GM19023 (cell line): ENCODE data around the gene CNPY4.
A peak's percentile ranks its signal among the peaks of the same experiment; 100 is the strongest.

Experiments used
- ATAC-seq: cut with Tn5 transposase; IDR thresholded peaks from one replicate; pipeline ENCODE4 v1.9.1; 2021; ENCODE audit warnings: mild to moderate bottlenecking, moderate library complexity; ENCODE audit not compliant: unreplicated experiment

The CNPY4 gene, protein sequence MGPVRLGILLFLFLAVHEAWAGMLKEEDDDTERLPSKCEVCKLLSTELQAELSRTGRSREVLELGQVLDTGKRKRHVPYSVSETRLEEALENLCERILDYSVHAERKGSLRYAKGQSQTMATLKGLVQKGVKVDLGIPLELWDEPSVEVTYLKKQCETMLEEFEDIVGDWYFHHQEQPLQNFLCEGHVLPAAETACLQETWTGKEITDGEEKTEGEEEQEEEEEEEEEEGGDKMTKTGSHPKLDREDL

DNA sequence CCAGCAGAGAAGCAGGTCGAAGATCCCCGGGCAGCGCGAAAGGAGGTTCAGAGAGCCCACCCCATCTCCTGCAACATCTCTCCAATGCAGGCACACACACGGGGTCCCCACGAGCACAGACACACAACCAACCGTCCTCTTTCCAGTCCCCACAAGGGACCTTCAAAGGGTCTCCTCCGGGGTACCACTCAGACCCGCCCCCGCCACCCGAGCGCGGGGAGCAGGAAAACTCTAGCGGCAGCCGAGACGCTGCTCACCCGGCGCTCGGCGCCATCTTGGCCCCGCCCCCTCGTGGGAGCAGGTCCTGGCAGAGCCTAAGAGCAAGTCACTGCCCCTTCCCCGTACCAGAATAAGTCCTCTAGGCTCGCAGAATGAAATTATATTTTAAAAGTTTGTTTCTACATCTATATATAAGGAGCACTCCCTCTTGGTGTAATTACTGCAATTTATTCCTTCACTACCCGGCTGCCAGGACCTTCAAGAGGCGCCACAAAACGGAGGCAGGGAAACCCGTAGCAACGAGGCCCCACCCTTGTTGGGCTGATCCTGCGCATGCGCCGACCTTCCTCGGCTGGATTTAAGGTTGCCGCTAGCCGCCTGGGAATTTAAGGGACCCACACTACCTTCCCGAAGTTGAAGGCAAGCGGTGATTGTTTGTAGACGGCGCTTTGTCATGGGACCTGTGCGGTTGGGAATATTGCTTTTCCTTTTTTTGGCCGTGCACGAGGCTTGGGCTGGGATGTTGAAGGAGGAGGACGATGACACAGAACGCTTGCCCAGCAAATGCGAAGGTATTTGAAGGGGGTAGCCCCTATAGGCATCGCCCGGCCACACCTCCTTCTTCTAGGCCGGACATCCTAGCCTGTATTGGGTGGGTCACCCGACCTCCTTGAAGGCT lies at the start of gene CNPY4, which contains the start of gene TAF6:
TSS of gene CNPY4 (plus strand) at position 563 of the 898 bp plus-strand sequence. CDS start at position 674, 111 bp downstream.
TSS of gene TAF6 (minus strand) at position 287 of the 898 bp plus-strand sequence. CDS start 5,149 bp downstream, outside the sequence.
- ATAC-seq: peak; percentile 70

DNA sequence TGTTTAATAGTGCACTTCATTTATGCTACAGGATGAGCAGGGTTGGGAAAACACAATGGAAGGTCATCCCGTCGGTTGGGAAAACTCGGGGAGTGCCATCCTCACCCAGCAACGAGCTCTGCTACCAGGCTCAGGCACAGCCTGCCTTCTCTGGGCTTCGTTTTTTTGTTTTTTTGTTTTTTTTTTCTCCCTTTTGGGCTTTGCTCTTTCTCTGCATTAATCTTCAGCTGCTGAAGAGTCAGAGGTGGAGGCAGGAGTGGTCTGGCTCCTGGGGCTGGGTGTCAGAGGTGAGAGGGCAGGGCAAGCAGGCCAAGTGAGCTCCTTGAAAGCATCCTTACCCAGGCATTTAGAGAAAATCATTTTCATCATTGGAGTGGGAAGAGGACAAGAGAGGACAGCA lies 49.4 kb upstream of the CNPY4 start:
- ATAC-seq: no peak

DNA sequence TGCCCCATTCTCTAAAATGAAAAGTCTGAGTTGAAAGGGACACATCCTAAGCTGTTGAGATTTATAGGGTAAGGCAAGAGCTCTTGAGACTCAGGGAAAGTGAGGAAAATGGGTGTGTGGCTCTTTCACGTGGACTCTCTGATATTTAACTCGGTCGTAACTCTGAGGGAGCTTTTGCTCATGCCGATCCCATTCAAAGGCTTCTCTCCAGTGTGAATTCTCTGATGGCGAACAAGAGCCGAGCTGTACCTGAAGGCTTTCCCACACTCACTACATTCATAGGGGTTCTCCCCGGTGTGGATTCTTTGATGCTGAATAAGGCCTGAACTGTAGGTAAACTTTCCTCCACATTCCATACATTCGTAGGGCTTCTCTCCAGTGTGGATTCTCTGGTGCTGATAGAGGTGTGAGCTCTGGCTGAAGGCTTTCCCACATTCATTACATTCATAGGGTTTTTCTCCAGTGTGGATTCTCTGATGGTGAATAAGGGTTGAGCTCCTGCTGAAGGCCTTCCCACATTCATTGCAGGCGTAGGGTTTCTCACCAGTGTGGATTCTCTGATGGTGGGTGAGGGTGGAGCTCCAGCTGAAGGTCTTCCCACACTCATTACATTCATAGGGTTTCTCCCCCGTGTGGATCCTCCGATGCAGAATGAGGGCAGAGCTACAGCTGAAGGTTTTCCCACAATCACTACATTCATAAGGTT lies 48.3 kb upstream of the CNPY4 start:
- no peak for ATAC-seq

DNA sequence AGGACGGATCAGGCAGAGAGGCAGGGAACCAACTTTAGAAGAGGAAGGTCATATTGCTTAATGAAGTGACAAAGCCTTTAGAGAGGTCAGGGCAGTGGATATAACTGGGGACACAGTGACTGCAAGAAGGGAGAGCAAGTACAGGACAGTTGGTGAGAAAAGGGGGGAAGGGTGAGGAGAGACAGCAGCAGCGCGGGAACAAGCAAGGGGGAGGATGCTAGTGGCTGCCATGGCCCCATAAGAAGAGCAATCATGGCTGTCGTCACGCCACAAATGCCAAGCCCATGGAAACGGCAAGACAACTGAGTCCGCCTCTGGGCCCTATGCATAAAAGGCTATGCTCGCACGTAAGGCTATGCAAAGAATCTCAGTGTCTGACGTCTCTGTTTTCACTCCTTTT lies 47.0 kb upstream of the CNPY4 start:
- ATAC-seq: no peak

DNA sequence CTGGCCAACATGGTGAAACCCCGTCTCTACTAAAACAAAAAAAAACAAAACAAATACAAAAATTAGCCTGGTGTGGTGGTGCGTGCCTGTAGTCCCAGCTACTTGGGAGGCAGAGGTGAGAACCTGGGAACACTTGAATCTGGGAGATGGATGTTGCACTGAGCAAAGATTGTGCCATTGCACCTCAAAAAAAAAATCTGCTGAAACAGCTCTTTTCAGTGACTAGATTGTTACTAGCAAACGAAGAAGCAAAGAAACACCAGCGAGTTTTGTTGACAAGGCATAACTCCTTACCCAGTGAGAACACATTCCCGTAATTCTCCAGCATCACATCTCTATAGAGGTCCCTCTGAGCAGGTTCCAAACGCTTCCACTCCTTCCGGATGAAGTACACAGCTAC lies 44.6 kb upstream of the CNPY4 start:
- ATAC-seq: no peak

DNA sequence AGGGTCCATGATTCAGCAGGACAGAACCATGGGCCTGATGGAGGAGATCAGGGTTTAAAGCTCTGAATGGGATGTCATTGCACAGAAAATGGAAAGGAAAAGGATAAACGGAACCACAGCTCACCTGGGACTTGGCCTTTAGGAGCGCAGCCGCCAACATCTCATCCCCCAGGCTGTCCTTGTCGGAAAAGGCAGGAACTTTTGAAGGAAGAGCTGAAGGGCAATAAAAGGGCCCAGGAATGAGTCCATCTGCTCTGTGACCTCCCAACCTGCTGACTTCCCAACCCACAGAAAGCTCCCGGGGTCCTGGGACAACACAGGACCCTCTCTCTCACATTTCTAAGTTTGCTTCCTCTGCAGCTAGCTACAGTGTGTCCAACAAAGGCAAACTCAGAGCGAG lies 44.0 kb upstream of the CNPY4 start:
- ATAC-seq: no peak

DNA sequence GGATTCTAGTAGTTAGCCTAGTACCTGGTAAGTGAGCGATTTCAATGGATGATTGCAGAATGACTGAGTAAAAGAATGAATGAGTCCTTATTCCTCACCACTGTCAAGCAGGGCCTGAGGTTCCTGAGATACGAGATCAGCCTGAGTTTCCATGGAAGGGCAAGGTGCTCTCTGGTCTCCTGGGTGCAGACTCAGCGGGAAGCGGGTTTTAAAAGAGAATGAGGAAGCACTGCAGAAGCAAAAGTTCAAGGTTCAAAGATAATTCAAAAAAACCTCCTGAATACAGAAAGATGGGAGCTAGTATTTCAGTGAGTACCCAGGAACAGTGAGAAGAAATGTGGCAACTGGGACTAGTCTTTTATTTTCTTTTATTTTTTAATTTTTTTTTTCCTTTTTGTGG lies 42.2 kb upstream of the CNPY4 start:
- no peak for ATAC-seq

DNA sequence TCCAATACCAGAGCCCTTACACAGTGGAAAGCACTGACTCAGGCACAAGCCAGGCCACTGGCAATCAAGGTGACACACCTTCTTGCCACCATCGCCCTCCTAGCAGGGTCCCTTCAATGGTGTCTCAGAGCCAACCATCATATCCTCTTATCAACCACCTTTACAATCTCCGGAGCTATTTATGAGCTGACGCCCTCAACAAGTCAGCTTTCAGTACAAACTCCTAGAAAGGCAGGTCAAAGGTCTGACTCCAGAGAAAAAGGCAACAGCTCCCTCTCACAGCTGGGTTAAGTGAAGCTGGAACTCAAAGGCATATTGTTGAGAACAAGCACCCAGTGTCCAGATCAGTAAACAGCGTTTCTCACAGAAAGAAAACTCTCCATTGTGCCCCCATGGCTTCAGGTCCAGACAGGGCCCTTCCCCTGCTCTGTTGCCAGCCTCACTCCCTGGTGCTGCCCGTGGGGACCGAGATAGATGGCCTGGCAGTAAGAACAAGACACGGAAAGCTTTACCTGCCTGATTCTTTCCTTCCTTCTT lies 40.3 kb upstream of the CNPY4 start:
- ATAC-seq: no peak

DNA sequence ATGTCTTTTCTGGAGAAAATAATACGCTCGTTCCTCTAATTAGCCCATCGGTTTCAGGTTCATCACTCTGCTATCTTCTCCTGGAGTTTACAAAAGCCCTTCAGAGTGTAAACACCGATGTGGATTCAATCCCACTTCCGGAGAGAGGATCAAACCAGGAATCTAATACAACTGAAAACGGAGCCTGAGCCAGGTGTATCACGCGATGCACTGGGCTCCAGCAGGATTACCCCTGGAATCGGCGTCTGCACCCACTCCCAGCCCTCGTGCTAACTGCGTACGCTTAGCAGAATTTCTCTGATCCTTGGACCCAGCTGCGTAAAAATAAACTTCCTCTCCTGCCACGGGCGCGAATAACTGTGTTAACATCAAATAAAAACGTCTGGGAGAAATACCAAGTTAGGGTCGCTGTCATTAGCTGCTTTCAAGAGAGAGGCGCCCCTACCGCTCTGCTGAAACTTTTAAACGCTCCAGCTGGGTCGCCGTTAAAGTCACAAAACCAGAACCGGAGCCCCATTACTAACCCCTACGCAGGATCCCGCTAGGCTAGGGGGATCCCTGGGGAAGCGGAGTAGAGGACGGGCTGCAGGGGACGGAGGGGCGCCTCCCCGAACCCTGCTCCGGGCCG lies 38.4 kb upstream of the CNPY4 start:
- no peak for ATAC-seq

DNA sequence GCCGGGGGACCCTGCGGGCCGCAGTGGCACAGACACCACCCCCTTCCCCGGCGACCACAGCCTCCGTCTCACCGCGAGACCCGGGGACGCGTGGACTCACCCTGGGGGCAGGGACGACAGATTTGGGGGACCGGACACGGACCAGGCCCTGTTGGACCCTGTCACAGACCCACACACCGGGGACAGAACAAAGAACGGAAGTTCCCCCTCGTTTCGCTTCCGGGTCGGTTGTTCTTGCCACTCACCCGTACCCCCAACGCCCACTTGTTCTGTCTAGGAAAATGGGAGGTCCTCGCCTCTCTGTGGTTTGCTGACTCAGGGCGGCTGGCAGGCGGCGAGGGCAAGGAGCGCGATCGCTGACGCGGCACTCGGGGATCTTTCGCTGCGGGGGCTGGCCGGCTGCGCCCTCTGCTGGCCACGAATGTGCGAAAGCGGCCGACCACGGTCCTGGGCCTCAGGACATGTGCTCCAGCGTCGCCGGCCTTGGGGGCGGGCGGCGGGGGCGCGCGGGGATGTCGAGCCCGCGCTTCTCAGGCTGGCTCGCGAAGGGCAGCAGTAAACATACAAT lies 37.8 kb upstream of the CNPY4 start, which contains the start of gene ZNF3:
TSS of gene ZNF3 (minus strand) at position 189 of the 568 bp plus-strand sequence. CDS start 4,366 bp downstream, outside the sequence.
- ATAC-seq: peak; percentile 76

DNA sequence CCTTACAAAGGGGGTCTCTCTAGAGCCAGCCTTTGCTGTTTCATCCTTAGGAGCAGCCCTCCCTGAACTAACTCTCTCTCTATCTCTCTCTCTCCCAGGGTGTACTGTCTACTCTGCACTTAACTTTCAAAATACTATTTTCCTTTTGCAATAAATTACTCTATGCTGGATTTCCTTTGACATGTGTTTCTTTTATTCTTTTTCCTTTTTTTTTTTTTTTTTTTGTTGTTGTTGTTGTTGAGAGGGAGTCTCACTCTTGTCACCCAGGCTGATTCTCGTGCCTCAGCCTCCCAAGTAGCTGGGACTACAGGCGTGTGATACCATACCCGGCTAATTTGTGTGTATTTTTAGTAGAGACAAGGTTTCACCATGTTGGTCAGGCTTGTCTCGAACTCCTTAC lies 36.5 kb upstream of the CNPY4 start:
- no peak for ATAC-seq

DNA sequence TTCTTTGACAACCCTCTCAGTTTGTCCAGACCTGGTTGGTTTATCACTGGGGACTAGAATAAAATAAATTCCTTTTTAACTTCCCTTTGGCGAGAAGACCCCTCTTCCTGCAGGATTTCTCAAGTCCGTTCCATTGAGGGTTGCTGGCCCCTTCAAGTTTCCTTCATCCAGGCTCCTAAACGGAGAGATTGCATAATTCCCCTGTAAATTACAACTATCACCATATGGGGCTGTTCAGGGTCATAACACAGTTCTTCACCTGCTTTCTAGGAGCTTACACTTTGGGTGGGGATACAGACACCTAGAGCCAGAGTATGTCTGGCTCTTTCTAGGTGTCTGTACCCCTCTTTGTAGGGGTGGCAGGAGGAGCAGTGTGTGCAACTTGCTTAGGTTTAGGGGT lies 33.9 kb upstream of the CNPY4 start:
- ATAC-seq: no peak

DNA sequence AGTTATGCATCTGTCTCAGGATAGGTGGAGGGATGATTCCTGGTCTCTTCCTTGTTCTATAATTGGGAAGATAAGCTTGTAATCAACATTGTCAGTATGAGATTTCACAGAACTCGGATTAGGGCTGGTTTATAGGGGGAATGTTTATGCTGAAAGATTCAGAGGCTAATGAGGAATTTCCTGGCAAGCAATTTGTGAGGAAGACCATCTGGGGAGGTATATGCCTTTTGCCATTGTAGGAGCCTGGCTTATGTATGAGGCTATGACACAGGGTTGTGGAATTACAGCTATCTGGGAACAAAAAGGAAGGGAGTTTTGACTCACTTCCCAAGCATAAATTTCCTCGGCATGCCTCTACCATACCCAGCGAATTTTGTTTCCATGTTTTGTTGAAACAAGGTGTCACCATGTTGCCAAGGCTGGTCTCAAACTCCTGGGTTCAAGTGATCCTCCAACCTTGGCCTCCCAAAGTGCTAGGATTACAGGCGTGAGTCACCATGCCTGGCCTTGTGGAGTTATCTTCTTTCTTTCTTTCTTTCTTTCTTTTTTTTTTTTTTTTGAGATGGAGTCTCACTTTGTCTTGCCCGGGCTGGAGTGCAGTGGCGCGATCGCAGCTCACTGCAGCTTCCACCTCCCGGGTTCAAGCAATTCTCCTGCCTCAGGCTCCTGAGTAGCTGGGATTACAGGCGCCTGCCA lies 32.2 kb upstream of the CNPY4 start:
- no peak for ATAC-seq

DNA sequence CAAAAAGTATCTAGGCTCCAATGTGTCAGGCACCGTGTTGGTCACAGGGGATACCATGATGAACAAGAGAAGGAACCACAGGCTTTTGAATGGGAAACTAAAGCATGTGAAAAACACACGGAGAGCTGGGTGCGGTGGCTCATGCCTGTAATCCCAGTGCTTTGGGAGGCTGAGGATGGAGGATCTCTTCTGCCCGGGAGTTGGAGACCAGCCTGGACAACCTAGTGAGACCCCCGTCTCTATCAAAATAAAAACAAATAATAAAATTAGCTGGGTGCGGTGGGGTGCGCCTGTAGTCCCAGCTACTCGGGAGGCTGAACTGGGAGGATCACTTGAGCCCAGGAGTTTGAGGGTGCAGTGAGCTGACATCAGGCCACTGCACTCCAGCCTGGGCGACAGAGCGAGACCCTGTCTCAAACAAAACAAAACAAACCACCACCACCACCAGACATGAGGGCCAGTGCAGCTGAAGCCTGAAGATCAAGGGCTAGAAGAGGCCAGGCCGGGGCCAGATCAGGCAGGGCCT lies 31.3 kb upstream of the CNPY4 start:
- ATAC-seq: peak; percentile 31

DNA sequence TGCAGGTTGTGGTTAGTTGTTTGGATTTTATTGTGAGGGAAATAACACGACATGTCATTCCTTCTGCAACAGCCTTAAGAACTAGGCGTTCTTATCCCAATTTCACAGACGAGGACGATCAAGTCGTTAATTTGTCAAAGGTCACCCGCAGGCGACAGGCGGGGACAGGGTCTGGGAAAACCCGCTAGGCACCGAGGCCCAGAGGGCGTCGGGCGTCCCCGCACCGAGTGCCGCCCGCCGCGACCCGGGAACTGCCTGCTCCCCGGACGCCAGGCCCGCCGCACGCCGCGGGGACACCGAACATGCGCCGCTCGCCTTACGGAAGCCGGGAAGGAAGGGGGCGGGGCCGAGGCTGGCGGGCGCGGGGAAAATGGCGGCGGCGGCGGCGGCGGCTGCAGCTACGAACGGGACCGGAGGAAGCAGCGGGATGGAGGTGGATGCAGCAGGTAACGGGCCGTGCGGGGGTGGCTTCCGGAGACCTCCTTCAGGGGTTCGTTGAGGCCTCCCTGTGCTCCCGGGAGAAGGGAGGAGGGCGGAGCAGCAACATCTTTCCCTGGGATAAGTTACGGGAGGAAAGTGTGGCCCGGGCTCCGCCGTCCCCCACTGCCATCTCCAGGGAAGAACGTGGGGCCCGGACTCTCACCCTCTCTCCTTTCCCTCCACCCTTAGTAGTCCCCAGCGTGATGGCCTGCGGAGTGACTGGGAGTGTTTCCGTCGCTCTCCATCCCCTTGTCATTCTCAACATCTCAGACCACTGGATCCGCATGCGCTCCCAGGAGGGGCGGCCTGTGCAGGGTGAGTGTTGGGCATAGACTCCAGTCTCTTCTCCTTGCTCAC lies 30.6 kb upstream of the CNPY4 start, which contains the start of gene COPS6:
TSS of gene COPS6 (plus strand) at position 349 of the 837 bp plus-strand sequence. CDS start at position 371, 22 bp downstream.
- ATAC-seq: peak; percentile 65

DNA sequence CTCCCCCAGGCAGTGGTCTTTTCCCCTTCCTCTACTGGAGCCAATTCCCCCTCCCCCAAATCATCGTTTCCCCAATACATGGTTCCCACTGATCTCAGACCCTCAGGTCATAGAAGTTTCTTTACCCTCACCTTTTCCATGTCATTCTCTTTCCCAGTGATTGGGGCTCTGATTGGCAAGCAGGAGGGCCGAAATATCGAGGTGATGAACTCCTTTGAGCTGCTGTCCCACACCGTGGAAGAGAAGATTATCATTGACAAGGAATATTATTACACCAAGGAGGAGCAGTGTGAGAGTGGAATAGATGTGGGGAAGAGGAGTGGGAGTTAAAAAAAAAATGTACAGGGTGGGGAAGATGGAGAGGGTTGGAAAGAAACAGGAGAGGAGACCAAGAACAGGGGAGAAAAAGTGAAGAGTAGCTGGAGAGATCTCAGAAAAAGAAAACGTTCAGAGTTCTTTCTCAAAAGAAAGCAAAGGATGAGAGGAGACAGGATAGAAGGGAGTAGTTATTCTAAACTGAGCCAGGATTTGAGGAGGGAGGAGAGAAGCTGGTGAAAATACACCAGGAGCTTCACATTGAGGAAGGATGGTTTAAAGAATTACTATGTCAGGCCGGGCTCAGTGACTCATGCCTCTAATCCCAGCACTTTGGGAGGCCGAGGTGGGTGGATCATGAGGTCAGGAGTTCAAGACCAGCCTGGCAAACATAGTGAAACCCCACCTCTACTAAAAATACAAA lies 29.8 kb upstream of the CNPY4 start:
- ATAC-seq: no peak

DNA sequence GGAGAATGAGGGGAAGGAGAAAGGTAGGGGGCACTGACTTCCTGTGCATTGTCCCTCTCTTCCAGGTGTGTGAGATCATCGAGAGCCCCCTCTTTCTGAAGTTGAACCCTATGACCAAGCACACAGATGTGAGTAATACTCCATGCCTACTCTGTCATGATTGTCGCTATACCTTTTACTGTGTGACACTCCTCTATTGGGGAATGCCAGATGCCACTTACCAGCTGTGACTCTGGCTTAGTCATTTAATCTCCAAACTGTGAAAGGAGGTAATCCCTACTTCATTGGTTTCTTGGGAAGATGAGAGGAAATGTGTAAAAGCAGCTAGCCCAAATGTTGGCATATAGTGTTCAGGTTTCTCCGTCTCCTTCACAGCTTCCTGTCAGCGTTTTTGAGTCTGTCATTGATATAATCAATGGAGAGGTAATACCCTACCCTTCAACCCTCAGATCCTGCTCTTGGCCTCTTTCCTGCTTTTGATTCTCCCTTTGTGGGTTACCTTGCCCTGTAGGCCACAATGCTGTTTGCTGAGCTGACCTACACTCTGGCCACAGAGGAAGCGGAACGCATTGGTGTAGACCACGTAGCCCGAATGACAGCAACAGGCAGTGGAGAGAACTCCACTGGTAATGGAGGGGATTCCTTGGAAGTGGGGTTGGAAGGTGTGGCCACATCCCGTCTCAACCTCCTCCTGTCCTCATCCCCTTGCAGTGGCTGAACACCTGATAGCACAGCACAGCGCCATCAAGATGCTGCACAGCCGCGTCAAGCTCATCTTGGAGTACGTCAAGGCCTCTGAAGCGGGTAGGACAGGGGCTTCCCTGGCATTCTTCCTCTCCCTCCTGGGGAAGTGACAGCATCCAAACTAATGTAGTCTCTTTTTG lies 28.7 kb upstream of the CNPY4 start:
- ATAC-seq: no peak
